22Rv1 (cell line): Measurements from ENCODE around the gene ALG1.
"Not testable (repeated sequence)": the region's sequence is repeated elsewhere in the genome, so short reads cannot be mapped to it uniquely, and the experiment has no call there.

Experiments
- H3K27ac ChIP-seq: fragments of 450-650 bp; 2 replicates; pipeline ENCODE4 v1.5.1; 2017
- ZFX ChIP-seq: fragments of 450-650 bp; IDR thresholded peaks from 2 replicates; pipeline ENCODE4 v1.6.1; 2017; ENCODE audit warnings: antibody characterized with exemption, borderline replicate concordance

The ALG1 gene

DNA sequence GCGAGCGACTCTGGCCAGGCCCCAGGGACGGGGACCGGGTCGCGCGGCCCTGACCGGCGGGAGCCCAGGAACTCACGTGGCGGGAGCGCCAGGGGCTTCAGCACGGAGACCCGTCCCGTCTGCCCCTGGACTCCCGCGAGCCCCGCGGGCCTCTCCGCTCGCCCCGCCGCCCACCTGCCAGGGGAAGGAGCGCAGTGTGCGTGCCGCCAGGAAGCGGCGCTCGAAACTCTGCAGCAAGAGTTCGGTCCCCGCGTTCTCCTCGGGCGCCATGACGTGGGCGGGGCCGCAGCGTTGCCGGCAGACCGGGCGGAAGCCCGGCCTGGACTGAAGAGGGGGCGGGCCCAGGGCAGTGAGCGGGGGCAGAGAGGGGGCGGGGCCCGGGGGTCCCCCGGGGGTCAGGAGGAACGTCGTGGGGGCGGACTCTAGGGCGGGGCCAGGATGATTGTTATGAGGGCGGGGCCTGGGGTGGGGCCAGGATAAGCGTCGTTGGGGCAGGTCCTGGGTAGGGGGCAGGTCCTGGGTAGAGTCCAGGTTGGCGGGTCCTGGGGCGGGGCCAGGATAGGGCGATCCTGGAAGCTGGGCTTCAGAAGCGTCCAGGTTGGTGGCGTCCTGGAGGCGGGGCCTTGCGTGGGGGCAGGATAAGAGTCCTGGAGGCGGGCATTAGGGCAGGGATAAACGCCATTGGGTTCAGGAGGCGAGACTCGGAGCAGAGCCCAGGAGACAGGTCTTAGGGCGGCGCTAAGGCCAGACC lies 26.0 kb downstream of the ALG1 start, which contains the start of gene EEF2KMT:
EEF2KMT (minus strand) TSS at position 326 of the 751 bp plus-strand sequence; CDS start at position 270, 56 bp downstream.
- peak within 1 kb of the TSS; percentile 66 for H3K27ac ChIP-seq

DNA sequence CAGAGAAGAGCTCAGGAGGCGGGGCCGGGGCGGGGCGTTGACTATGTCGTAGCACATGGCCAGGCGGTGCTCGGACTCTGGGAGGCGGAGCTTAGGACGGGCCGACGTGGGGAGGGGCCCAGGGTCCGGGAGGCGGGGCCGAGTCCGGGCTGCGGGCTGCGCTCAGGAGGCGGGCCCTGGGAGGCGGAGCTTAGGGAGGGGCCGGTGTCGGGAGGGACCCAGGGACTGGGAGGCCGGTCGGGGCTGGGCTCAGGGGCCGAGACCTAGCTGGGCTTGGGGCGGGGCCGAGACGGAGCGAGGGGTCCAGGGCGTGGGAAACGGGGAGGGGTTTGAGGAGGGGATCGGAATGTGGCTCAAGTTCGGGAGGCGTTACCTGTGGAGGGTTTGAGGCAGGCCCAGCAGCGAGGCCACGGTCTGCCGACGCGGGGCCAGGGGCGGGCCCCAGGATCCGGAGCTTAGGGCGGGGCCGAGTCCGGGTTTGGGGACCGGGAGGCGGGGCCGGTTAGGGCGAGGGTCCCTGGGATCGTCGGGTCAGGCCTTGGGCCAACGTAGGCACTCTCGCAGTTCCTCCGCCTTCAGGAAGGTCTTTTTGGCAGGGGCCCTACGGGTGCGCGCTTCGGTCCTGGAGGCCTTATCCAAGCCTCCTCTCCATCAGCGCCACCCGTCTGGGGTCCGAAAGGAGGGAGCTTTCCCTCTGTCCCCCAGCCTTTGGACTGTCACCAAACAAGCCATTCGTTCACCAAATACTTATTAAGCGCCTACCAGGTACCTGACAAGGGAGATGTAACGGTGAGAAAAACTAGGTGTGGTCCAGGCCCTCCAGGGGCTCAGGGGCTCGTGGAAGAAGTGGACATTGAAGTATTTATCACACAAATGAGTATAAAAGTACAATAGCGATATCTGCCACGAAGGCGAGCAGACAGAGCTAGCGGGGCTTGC lies 26.8 kb downstream of the ALG1 start:
- peak overlapping the region; percentile 66 for H3K27ac ChIP-seq

DNA sequence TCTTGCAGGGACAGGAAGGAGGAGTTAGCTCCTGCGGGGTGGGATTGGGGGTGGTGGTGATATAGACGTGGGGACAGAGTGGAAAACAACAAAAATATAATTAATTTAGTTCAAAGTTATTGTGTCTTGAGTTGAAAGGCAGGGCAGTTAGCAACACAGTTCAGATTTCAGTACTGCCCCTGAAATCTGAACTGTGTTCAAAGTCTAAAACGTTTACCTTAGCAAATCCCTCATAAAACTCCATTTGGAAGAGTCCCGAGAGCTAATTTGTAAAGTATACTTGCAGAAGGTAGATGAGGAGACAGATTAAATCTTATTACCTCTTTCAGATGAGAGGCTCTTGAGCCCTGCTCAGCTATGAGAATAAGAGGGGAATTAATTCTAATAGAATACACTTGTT lies 27.5 kb downstream of the ALG1 start:
- peak overlapping the region; percentile 66 for H3K27ac ChIP-seq

DNA sequence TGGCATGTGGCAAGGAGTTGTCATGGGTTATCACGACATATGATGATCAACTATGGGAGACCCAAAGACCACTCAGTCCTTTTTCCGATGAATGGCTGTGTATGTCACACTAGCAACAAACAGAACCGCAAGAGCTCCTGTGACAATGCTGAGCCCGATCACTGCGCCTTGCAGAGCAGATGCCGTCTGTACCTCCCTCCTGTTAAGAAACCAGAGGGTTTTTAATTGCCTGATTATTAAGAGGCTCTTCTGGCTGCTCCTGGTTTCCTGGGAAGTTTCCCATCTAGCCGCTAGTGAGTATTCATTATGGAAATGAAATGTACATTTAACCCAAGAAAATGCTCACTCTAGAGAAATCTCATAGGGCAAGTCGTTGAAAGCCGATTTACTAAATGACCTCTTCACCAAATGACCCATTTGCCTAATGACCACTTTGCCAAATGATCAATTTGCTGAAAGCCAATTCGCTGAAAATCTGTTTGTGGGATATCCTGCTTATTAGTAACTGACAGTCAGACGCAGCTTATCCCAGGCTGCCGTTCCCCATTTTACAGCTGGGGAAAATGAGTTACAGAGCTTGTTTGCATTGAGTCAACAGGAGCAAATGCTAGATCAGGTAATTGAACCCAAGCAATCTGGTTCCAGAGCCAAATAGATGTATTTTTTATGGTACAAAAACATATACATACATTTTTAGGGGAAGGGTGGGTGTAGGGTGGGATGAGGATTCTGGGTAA lies 31.8 kb downstream of the ALG1 start:
- not testable (repeated sequence) for H3K27ac ChIP-seq

DNA sequence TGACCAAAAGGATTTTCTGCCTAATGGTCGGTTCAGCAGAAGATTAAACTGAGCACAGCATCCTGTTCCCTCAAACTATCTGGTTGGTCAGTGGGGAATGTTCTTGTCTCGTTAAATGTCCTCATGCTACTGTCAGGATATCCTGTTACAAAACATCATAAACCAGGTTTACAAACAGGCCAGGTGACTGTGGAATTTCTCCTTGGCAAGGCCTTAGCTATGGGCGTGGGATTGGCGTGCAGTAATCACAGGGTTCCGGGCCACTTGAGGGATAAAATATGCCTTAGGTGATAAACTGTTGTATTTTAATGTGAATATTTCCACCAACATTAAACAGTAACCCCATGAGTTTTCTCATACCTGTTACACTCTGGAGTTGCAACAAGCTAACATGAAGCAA lies 33.4 kb downstream of the ALG1 start:
- not testable (repeated sequence) for H3K27ac ChIP-seq

DNA sequence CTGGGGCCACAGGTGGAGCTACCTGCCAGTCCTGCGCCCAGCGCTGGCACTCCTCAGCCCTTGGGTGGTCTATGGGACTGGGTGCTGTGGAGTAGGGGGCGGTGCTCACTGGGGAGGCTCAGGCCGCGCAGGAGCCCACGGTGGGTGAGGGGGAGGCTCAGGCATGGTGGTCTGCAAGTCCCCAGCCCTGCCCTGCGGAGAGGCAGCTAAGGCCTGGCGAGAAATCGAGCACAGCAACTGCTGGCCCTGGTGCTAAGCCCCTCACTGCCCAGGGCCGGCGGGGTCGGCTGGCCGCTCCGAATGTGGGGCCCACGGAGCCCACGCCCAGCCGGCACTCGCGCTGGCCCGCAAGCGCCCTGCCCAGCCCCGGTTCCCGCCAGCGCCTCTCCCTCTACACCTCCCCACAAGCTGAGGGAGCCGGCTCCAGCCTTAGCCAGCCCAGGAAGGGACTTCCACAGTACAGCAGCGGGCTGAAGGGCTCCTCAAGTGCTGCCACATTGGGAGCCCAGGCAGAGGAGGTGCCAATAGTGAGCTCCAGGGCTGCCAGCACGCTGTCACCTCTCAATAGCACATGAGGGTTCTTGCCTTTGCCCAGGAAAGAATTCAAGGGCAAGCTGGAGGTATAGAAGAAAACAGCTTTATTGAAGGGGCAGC lies 37.0 kb downstream of the ALG1 start:
- no peak for TF ChIP-seq ZFX
- H3K27ac ChIP-seq: no peak overlapping the region

DNA sequence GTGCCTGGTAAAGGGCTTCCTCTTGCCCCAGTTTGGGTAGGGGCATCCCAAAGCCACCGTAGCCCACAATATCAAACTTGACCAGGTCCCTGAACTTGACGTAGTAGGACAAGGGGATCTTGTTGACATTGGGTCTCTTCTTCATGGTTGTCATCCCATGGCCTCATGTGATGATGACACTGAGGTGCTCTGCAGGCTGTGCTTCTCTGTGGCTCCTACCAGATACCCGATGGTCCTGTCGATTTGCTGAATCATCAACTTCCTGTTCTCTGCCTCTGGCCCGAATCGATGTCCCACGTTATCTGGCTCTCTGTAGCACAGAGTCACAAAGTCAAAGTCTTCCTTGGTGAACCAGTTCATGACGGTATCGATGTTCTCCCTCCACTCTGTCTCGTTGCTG lies 39.3 kb downstream of the ALG1 start:
- H3K27ac ChIP-seq: not testable (repeated sequence)

DNA sequence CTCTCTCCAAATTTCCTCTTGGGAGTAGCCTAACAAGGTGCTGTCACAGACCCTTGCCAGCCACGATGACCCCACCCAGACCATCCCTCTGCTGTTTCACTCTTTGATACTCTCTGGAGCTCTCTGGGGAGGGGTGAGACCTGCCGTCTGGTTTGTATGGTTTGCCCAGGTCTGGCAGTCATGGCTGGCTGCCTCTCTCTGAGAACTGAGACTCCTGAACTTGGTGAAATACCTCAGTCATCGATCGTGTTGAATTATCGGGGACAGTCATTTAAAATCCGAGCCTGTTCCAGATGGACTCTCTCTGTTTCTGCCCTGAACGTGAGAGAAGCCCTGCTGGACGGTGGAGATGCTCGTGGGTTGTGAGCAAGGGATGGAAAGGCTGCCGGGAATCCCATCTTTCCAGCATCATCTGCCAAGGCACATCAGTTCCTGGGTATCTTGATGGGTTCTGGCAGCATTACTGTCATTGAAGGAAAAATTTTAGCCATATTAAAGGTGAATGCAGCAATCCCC lies 45.2 kb downstream of the ALG1 start:
- not testable (repeated sequence) for H3K27ac ChIP-seq

DNA sequence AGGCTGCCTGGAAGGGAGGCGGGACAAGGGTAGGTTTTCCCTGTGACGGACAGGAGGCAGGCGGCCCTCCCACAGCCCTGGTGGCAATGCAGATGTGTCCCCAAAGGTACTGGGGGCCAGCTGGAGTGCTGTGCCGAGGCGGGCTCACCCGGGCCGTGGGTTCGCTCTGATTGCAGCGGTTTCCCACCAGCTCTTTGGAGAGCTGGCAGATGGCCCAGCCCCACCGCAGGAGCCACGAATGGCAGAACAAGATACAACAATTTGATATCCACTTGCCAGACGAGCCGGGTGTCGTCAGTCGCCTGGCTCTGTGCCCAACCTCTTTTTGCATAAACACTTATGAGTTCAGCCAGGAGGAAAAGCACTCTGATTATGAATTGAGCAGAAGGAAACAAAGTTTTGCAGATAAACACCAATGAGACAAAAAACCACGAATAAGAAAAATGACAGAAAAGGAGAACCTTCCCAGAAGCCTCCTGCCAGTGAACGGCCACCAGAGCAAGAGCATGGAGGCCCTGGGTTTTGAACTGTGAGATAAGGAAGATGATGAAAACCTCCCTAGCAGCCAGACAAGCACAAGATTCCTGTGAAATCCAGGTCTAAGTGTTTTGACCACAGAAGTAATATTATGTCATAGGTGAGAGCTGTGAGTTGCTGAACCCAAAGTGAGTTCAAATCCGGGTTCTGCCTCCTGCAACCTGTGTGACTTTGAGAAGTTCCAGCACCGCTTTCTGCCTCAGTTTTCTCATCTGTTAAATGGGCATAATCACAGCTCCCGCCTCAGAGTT lies 45.9 kb downstream of the ALG1 start:
- H3K27ac ChIP-seq: not testable (repeated sequence)

DNA sequence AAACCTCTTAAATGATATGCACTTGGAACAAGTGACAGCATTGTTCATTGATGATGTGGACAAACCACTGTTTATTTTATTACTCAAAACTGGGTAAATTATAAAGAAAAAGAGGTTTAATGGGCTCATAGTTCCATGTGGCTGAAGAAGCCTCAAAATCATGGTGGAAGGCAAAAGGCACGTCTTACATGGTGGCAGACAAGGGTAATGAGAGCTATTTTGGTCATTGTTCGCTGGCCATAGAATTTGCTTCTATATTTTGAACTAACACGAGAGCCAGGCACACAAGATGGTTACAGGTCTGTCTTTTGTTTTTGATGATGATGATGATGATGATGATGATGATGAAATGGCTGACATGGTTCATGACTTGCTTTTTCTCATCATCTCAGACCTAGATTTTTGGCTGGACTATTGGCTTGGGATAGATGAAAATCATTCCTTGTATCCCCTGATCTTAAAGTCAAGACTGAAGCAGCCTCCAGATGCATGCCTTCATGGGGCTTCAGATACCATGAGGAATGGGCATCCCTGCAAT lies 59.9 kb downstream of the ALG1 start:
- not testable (repeated sequence) for H3K27ac ChIP-seq

DNA sequence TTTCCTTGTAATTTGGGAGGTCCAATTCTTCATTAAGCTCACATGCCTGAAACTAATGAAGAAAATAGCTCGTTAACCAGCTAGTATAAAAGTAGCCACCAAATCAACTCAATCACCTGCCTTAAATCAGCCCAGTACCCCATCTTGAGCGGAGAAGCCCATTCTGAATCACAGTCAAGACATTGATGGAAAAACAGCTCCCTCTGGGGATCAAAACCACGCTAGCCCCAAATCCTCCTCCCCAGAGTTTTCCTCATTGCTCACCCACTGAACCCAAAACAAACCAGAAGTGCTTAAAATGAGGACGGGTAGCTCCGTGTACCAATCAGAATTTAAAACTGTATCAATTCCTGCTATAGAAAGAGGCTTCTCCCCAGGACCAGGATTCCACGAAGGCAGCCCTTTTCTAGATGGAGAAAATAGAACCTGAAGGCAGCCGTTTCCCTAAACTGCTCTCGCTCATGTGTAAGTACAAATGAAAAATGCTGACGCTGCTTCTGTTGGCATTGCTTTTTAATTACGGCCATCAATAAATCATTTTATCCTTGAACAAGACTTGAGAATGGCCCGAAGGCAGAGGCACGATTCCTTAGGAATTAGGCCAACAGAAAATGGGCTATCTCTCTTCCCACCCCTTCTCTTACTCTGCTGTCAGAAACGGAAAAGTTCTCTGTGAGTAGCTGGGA lies 61.4 kb downstream of the ALG1 start:
- not testable (repeated sequence) for H3K27ac ChIP-seq

DNA sequence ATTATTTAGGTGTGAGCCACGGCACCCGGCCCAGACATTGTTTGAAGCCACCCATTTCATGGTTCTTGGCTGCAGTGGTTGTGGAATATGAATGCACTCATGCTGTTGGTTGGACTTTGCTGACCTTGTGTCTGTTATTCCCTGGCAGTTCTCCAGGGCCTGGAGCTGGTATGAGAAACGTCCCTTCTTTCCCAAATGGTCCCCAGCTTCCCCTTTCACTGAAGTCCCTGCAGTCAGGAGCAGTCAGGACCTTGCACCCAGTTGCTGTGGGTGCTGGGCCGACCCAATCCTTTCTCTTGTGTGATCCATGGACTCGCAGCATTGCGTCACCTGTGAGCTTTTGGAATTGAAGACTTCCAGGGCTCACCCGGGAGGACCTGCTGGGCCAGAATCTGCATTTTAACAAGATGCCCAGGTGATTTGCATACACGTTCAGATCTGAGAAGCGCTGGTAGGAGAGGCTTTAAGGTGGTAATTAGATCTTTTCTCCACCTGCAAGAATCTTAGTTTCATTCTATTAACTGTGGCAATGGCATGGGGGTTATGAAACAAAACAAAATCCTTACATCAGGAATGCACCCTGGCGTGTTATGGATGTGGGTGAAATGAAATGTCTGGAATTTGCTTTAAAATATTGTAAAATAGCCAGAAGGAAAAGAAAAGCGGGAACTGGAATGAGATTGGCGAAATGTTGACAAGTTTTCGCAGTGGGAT lies 63.3 kb downstream of the ALG1 start:
- H3K27ac ChIP-seq: not testable (repeated sequence)
